ACC112 (cell line): ENCODE measurements around the gene ZNF184.

Experiments used
- H2AFZ ChIP-seq: fragments of 200-600 bp; sonication (generic); one replicate; pipeline ENCODE4 v1.6.0; 2017; ENCODE audit warnings: antibody characterized with exemption, low read length; ENCODE audit not compliant: unreplicated experiment
- H3K27ac ChIP-seq: fragments of 200-600 bp; sonication (generic); 2 replicates; pipeline ENCODE4 v1.5.1; 2014; ENCODE audit warnings: low read depth, mild to moderate bottlenecking, antibody characterized with exemption, low read length, moderate library complexity
- H3K27me3 ChIP-seq: fragments of 200-600 bp; sonication (generic); 2 replicates; pipeline ENCODE4 v1.6.1; 2014; ENCODE audit warnings: mild to moderate bottlenecking, antibody characterized with exemption, low read length, moderate library complexity, mixed read lengths; ENCODE audit not compliant: insufficient read depth
- H3K36me3 ChIP-seq: fragments of 200-600 bp; sonication (generic); 2 replicates; pipeline ENCODE4 v1.6.1; 2016; ENCODE audit warnings: mild to moderate bottlenecking, antibody characterized with exemption, low read length, moderate library complexity, mixed read lengths; ENCODE audit not compliant: insufficient read depth
- H3K4me1 ChIP-seq: fragments of 200-600 bp; sonication (generic); one replicate; pipeline ENCODE4 v1.6.1; 2016; ENCODE audit warnings: low read length, mixed read lengths; ENCODE audit not compliant: insufficient read depth, unreplicated experiment, control insufficient read depth
- H3K4me3 ChIP-seq: fragments of 200-600 bp; sonication (generic); 2 replicates; pipeline ENCODE4 v1.5.1; 2014; ENCODE audit warnings: mild to moderate bottlenecking, low read depth, low read length
- H3K79me2 ChIP-seq: fragments of 200-600 bp; sonication (generic); one replicate; pipeline ENCODE4 v1.6.0; 2016; ENCODE audit warnings: low read length; ENCODE audit not compliant: control insufficient read depth, unreplicated experiment, insufficient read depth

ZNF184 gene

DNA sequence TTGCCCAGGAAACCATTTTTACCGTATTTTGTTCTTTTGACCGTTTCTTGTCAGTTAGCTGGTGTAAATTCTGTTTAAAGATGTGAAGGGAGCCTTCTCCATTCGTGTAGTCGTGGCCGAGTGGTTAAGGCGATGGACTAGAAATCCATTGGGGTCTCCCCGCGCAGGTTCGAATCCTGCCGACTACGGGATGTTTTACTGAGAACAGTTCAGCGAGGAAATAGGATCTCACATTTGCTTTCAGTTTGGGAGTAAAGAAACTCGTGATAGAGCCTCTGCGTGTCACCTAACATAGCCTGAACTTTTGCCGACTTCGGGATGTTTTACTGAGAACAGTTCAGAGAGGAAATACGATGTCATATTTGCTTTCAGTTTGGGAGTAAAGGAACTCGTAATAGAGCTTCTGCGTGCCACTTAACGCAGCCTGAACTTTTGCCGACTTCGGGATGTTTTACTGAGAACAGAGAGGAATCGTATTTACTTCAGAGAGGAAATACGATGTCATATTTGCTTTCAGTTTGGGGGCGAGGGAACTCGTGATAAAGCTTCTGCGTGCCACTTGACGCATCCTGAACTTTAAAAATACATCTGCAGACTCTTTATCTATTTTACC is 5.9 kb upstream of the ZNF184 start:
- peak overlapping the region; percentile 89 for H3K4me3 ChIP-seq
- peak overlapping the region; percentile 93 for H3K27ac ChIP-seq
- peaks cover 8% of the 10 kb centered on the region for H3K4me1 ChIP-seq
- H3K36me3 ChIP-seq: no peaks in the 10 kb centered on the region
- no peaks in the 10 kb centered on the region for H3K27me3 ChIP-seq
- H3K79me2 ChIP-seq: no peaks in the 10 kb centered on the region
- peak overlapping the region; percentile 96 for H2AFZ ChIP-seq

DNA sequence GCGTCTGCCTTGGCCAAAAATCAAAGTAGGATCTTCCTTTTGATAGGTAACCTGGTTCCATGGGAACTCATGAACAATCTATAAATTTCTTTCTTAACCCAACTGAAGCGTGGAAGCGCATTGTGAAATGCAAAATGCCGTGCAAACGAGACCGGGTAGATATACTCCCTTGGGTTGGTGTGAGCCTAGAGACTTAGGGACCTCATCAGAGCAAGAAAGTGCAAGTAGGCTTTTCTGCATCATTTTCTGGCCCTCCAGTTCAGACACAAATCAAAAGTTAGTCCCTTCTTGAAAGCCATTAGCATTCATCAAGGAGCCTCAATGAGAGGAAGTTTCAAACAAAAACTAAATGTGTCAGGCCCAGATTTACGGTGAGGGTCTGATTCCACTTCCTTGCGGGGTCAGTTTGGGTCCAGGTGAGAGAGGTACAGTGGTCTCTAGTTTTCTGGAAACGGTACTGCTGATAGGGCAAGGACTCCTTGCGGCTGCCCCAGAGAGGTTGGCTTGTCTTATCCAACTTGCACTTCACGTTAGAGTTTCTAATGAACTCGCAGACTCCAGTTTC is 5.3 kb upstream of the ZNF184 start:
- Histone ChIP-seq H2AFZ (peak overlapping the region; percentile 19), H3K4me1 (peaks cover 8% of the 10 kb centered on the region), H3K36me3 (no peaks in the 10 kb centered on the region), H3K4me3 (peak overlapping the region; percentile 89), H3K27ac (peak overlapping the region; percentile 93), H3K79me2 (no peaks in the 10 kb centered on the region), H3K27me3 (no peaks in the 10 kb centered on the region)

DNA sequence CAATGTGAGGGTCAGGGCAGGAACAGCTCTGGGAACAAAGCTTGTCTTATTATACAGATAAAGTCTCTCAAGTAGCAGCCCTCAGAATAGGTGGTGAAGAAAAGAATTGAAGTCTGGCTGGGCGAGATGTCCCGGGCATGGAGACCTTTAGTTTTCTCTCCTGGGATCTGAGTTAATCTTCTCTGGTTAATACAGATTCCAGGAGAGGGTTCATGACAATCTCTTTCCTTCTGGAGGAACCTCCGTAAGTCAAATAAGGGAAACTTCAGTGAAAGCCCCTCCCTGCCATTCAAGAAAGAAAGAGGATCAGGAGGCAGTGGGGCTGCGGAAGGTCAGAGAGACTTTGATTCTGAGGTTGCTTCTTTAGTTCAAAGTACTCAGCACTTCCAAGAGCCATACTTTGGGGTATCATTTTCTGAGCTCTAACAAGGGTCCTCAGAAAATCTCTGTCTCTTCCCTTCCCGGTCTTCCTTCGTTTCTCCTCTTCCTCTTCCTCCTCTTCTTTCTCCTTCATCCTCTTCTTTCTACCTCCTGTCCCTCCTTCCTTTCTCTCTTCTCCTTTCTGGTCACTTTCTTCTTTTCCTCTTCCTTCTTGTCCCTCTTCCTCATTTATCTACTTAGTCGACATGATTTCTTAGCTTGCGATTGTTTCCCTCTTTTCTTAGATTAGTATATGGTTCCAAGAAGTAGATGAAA is 4.6 kb upstream of the ZNF184 start:
- Histone ChIP-seq H3K4me1 (peaks cover 8% of the 10 kb centered on the region), H3K4me3 (peak overlapping the region; percentile 89; the same call in 1 of the 2 replicates), H2AFZ (no peak overlapping the region)

DNA sequence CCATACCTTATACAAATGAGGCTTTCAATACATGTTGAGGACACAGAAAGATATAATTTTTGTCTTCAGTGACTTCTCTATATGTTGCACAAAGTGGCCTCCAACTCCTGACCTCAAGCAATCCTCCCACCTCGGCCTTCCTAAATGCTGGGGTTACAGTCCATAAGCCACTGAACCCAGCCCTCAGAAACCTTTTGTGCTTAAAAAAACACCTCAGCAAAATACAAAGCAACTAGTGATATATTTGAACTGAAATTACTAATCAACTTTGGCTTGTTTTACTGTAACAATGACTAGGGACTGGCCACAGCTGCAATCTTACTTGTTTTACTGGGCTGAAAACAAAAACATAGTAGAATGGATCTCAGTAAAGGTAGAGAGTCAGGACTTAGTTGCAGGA is 3.2 kb upstream of the ZNF184 start:
- Histone ChIP-seq H3K36me3 (no peaks in the 10 kb centered on the region), H3K79me2 (no peaks in the 10 kb centered on the region), H2AFZ (no peak overlapping the region), H3K27me3 (no peaks in the 10 kb centered on the region), H3K4me1 (peaks cover 8% of the 10 kb centered on the region), H3K27ac (no peak overlapping the region), H3K4me3 (no peak overlapping the region)

More for the DNA sequence above, 4.6 kb upstream of the ZNF184 start:
- H3K27me3 ChIP-seq: no peaks in the 10 kb centered on the region
- no peaks in the 10 kb centered on the region for H3K36me3 ChIP-seq
- H3K27ac ChIP-seq: no peak overlapping the region
- no peaks in the 10 kb centered on the region for H3K79me2 ChIP-seq

DNA sequence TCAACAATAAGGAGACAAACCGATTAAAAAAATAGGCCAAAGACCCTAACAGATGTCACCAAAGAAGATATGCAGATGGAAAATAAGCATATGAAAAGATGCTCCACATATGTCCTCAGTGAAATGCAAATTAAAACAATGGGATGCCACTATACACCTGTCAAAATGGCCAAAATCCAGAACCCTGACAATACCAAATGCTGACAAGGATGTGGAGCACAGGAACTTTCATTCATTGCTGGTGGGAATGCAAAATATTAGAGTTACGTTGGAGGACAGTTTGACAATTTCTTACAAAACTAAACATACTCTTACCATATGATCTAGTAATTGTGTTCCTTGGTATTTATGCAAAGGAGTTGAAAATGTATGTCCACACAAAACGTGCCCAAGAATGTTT is 1.8 kb upstream of the ZNF184 start:
- Histone ChIP-seq H3K27ac (no peak overlapping the region), H3K27me3 (no peaks in the 10 kb centered on the region), H2AFZ (no peak overlapping the region), H3K4me3 (no peak overlapping the region), H3K36me3 (no peaks in the 10 kb centered on the region), H3K4me1 (peaks cover 17% of the 10 kb centered on the region), H3K79me2 (peaks cover 2% of the 10 kb centered on the region)

DNA sequence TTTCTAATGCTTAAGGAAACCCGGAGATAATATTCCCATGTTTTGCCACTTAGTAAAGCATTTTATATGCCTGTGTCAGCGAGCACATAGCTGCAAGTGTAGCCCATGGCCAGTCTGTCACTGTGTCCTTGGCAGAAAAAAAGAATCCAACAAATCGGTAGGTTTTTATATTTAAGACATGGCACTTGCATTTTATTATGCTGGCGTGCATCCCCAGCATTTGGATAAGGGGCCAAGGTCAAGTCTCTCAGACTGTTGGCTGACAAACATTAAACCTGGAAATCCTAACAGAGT is 1.2 kb upstream of the ZNF184 start:
- H3K27ac ChIP-seq: no peak overlapping the region
- H3K27me3 ChIP-seq: no peaks in the 10 kb centered on the region
- H3K79me2 ChIP-seq: peaks cover 2% of the 10 kb centered on the region
- peak overlapping the region; percentile 96 for H3K4me3 ChIP-seq
- no peak overlapping the region for H2AFZ ChIP-seq
- peaks cover 17% of the 10 kb centered on the region for H3K4me1 ChIP-seq
- H3K36me3 ChIP-seq: no peaks in the 10 kb centered on the region

DNA sequence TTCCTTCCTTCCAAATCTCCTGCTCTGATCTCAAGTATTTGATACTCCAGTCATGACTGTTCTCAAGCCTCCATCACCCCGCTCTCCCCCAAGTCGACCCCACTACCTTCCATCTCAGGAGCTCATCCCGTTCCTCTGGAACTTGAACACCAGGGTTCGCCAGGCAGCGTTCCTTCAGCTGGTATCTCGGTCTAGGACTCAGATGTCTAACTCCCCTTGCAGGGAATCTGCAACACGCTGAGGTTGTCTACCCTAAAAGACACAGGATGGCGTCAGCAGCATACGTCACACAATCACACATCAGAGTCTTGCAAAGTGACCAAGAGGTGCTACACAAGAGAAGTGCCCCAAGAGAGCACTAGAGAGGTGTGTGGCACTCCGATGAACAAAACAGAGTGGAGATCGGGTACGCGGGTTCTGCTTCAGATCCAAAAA is 706 bp downstream of the ZNF184 start:
- H3K4me3 ChIP-seq: peak overlapping the region; percentile 96
- H3K36me3 ChIP-seq: peaks cover 3% of the 10 kb centered on the region
- H3K27me3 ChIP-seq: no peaks in the 10 kb centered on the region
- H3K27ac ChIP-seq: peak overlapping the region; percentile 81
- H3K4me1 ChIP-seq: peaks cover 18% of the 10 kb centered on the region
- peak overlapping the region; percentile 97 for H2AFZ ChIP-seq
- H3K79me2 ChIP-seq: peaks cover 2% of the 10 kb centered on the region

DNA sequence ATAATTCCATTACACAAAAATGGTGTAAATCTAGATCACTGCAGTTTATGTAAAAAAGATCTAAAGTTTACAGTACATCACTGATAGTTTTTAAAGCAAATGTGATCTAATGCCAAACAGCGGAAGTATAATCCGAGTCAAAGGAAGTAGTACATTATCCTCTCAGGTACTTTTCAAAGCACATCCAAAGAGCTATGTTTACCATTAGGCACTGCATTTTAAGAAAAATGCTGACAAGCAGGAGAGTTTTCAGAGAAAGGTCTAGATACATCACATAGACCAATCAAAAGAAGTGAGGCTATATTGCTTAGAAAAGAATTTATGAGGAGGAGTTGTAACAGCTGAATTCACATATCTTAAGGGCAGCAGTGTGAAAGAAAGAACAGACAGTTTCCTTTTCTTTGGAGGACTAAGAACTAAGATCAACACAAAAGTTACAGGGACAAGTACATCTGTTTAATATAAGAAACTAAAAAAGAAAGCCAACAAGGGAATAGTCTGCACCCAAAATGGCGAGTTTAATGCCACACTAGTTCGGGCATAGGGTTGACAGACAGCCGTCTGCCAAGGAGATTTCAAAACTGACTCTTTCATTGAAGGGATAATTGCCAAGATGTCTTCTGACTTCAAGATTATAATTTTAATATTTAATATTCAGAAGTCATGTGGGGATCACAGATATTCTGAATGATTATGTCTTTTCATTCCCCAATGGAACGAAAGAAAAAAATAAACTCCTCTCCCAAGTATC is 1.4 kb downstream of the ZNF184 start:
- H3K27me3 ChIP-seq: no peaks in the 10 kb centered on the region
- H3K4me3 ChIP-seq: peak overlapping the region; percentile 96
- H3K27ac ChIP-seq: peak overlapping the region; percentile 81
- H3K4me1 ChIP-seq: peaks cover 18% of the 10 kb centered on the region
- H3K36me3 ChIP-seq: peaks cover 10% of the 10 kb centered on the region
- H3K79me2 ChIP-seq: peaks cover 2% of the 10 kb centered on the region
- peak overlapping the region; percentile 76 for H2AFZ ChIP-seq

DNA sequence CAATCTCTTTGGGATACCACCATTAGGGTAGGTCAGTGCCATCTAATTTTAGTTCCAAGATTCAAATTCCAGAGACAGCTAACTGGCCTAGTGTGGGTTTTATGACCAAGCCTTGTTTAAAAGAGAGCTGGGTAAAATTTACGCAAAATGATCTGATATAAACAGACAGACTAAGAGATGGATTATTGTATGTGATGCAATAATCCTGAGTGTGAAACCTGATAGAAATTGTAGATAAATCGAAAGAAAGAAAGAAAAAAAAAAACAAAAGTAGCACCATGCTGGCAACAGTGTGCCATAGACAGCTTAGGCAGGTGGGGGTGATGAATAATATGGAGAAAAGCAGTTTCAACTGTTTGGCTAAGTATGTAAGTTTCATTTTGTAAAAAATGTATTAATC is 2.9 kb downstream of the ZNF184 start:
- Histone ChIP-seq H3K79me2 (peaks cover 2% of the 10 kb centered on the region), H3K4me1 (peaks cover 18% of the 10 kb centered on the region)

DNA sequence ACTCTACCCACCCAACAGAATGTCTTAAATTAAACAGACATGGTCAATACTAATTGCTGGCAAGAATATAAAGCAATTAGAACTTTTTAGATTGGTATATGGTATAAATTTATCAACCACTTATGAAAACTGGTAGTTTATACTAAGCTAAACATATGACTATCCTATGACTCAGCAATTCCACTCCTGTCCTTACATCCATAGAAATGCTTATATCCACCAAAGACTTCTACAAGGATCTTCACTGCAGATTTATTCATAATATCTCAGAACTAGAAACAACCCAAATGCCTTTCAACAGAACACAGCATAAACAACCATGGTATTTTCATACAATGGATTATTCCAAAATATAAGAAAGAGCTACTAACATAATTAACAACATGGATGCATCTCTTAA is 4.6 kb downstream of the ZNF184 start:
- peak overlapping the region; percentile 57 for H3K27ac ChIP-seq
- H2AFZ ChIP-seq: no peak overlapping the region
- peaks cover 7% of the 10 kb centered on the region for H3K79me2 ChIP-seq
- H3K27me3 ChIP-seq: no peaks in the 10 kb centered on the region
- peak overlapping the region; percentile 8; the same call in 1 of the 2 replicates for H3K4me3 ChIP-seq
- peaks cover 18% of the 10 kb centered on the region for H3K4me1 ChIP-seq
- peaks cover 33% of the 10 kb centered on the region for H3K36me3 ChIP-seq

More for the DNA sequence above, 2.9 kb downstream of the ZNF184 start:
- Histone ChIP-seq H3K27me3 (no peaks in the 10 kb centered on the region), H3K4me3 (no peak overlapping the region), H3K27ac (no peak overlapping the region), H3K36me3 (peaks cover 20% of the 10 kb centered on the region), H2AFZ (no peak overlapping the region)
